ENCODE data around the gene NRAS. TPM values are rescaled to one million over a fixed set of nuclear protein-coding genes. Genes with fewer than 3 reads are reported as not detected.

Gene NRAS
- total and polyA plus RNA-seq, 9 of the 15 experiments (the other 6 are each of a cell fraction or from before 2014, with no cell fraction given) = 40.7 to 94.5 (median 75.4) TPM

- no peak for TF ChIP-seq ZNF586 (CRISPR knock-in tag; conservative IDR thresholded peaks at IDR 0.05)
- peak in 1 of 2 experiments; percentile 80; a peak in 2 of 4 replicates for TF ChIP-seq HDAC1 (IDR thresholded peaks at IDR 0.05)
- no peak for TF ChIP-seq RFX7 (CRISPR knock-in tag; IDR thresholded peaks at IDR 0.05)
- no peak for TF ChIP-seq ETS1 (conservative IDR thresholded peaks at IDR 0.05; ENCODE audit: control insufficient read depth, low read depth, low read length)
- TF ChIP-seq SIN3B (IDR thresholded peaks at IDR 0.05; ENCODE audit: low read depth) = peak; percentile 4; the same call in 1 of the 2 replicates
- no peak; the same call in 1 of the 2 replicates for TF ChIP-seq FOXJ2 (tag; IDR thresholded peaks at IDR 0.05)
- no peak; the same call in 1 of the 2 replicates for TF ChIP-seq HMGXB4 (CRISPR knock-in tag; IDR thresholded peaks at IDR 0.05)
- no peak for TF ChIP-seq PATZ1 (CRISPR knock-in tag; IDR thresholded peaks at IDR 0.05; ENCODE audit: borderline replicate concordance)
- TF ChIP-seq MAFK (IDR thresholded peaks at IDR 0.05; ENCODE audit: low read length) = no peak
- TF ChIP-seq JUNB (CRISPR knock-in tag; conservative IDR thresholded peaks at IDR 0.05) = no peak
- peak; percentile 67; the same call in 1 of the 2 replicates for TF ChIP-seq ARID4B (CRISPR knock-in tag; IDR thresholded peaks at IDR 0.05)
- TF ChIP-seq HNRNPK (IDR thresholded peaks at IDR 0.05; ENCODE audit: low read depth, low read length, poor library complexity, severe bottlenecking) = no peak
- no peak for TF ChIP-seq DEAF1 (CRISPR knock-in tag; IDR thresholded peaks at IDR 0.05)
- peak; percentile 42; the same call in 1 of the 2 replicates for TF ChIP-seq ATF3 (IDR thresholded peaks at IDR 0.05)
- no peak for TF ChIP-seq ATF3 (CRISPR knock-in tag; conservative IDR thresholded peaks at IDR 0.05)
Observed at GRCh38 chr1:114756949-114757454, 40.4 kb upstream of the NRAS start (continued).
